Neuronal stem cell (in vitro differentiated cells): ENCODE data around the gene BMAL1.

ENCODE experiments used
- DNase-seq: peaks from one replicate; pipeline ENCODE4 v3.0.0-alpha.2; 2013; ENCODE audit warnings: low spot score
- H2AFZ ChIP-seq: one replicate; pipeline ENCODE4 v1.6.1; 2013; ENCODE audit warnings: mild to moderate bottlenecking, low read length, inconsistent platforms
- H2AK5ac ChIP-seq: 2 replicates; pipeline ENCODE4 v1.6.1; 2013; ENCODE audit warnings: low read depth, mild to moderate bottlenecking, inconsistent platforms, low read length, moderate library complexity, mixed read lengths
- H2BK120ac ChIP-seq: 2 replicates; pipeline ENCODE4 v1.6.1; 2013; ENCODE audit warnings: low read depth, mild to moderate bottlenecking, inconsistent platforms, low read length, moderate library complexity, mixed read lengths
- H2BK12ac ChIP-seq: one replicate; pipeline ENCODE4 v1.6.1; 2013; ENCODE audit warnings: low read length, inconsistent platforms
- H2BK15ac ChIP-seq: 2 replicates; pipeline ENCODE4 v1.6.1; 2013; ENCODE audit warnings: mild to moderate bottlenecking, low read length, inconsistent platforms, mixed read lengths
- H2BK5ac ChIP-seq: one replicate; pipeline ENCODE4 v1.6.1; 2013; ENCODE audit warnings: inconsistent platforms, mild to moderate bottlenecking, low read length, moderate library complexity
- H3K14ac ChIP-seq: one replicate; pipeline ENCODE4 v1.6.1; 2013; ENCODE audit warnings: low read length, inconsistent platforms
- H3K18ac ChIP-seq: 2 replicates; pipeline ENCODE4 v1.6.1; 2013; ENCODE audit warnings: low read length, inconsistent platforms
- H3K23ac ChIP-seq: 2 replicates; pipeline ENCODE4 v1.6.1; 2013; ENCODE audit warnings: low read depth, mild to moderate bottlenecking, mixed read lengths, low read length, inconsistent platforms; ENCODE audit not compliant: poor library complexity
- H3K27ac ChIP-seq: replicated peaks from 3 replicates; pipeline ENCODE4 v1.5.1; 2013; ENCODE audit warnings: low read length, inconsistent platforms
- H3K27me3 ChIP-seq, 3 experiments: 2 replicates each; pipeline ENCODE4 v1.6.1; 2013; ENCODE audit warnings: low read length in 3 of 3, mild to moderate bottlenecking in 2 of 3, inconsistent platforms in 1 of 3, low read depth in 1 of 3, mixed read lengths in 1 of 3, moderate library complexity in 1 of 3; ENCODE audit not compliant: control insufficient read depth in 3 of 3, insufficient read depth in 3 of 3
- H3K36me3 ChIP-seq, 2 donors: replicated peaks in 1 of 2; 2 replicates each; pipeline ENCODE4 v1.6.1; 2013; ENCODE audit warnings: low read length in 2 of 2; ENCODE audit not compliant: control insufficient read depth in 2 of 2, insufficient read depth in 2 of 2
- H3K4ac ChIP-seq: 2 replicates; pipeline ENCODE4 v1.6.1; 2013; ENCODE audit warnings: inconsistent platforms, mild to moderate bottlenecking, low read length, moderate library complexity
- H3K4me1 ChIP-seq, 2 donors: 1 replicate in 1 of 2; 2 replicates in 1 of 2; pipeline ENCODE4 v1.6.1; 2013; ENCODE audit warnings: low read length in 2 of 2, low read depth in 1 of 2; ENCODE audit not compliant: control insufficient read depth in 2 of 2, insufficient read depth in 1 of 2
- H3K4me2 ChIP-seq: one replicate; pipeline ENCODE4 v1.6.1; 2013; ENCODE audit warnings: mild to moderate bottlenecking, low read length, inconsistent platforms; ENCODE audit not compliant: insufficient read depth, poor library complexity, severe bottlenecking
- H3K4me3 ChIP-seq, 2 donors: 2 replicates each; pipeline ENCODE4 v1.5.1; 2013; ENCODE audit warnings: low read length in 2 of 2, mild to moderate bottlenecking in 2 of 2, inconsistent platforms in 1 of 2, moderate library complexity in 1 of 2
- H3K79me1 ChIP-seq: one replicate; pipeline ENCODE4 v1.6.1; 2013; ENCODE audit warnings: low read depth, mild to moderate bottlenecking, inconsistent platforms, low read length, moderate library complexity
- H3K9ac ChIP-seq: one replicate; pipeline ENCODE4 v1.6.1; 2013; ENCODE audit warnings: mild to moderate bottlenecking, low read depth, low read length, inconsistent platforms; ENCODE audit not compliant: poor library complexity
- H3K9me3 ChIP-seq, 2 donors: replicated peaks in 1 of 2; 2 replicates each; pipeline versions ENCODE3 to v1.6.1; 2013; ENCODE audit warnings: low read length in 2 of 2, mild to moderate bottlenecking in 2 of 2, inconsistent platforms in 1 of 2, low read depth in 1 of 2, mixed read lengths in 1 of 2, moderate library complexity in 1 of 2; ENCODE audit not compliant: control insufficient read depth in 2 of 2, insufficient read depth in 1 of 2
- H4K8ac ChIP-seq: one replicate; pipeline ENCODE4 v1.6.1; 2013; ENCODE audit warnings: low read depth, mild to moderate bottlenecking, inconsistent platforms, low read length, moderate library complexity
- H4K91ac ChIP-seq: one replicate; pipeline ENCODE4 v1.6.1; 2013; ENCODE audit warnings: low read length, low read depth, mild to moderate bottlenecking, inconsistent platforms; ENCODE audit not compliant: poor library complexity
- WGBS, 2 donors: extraction: QIAGEN DNeasy Blood & Tissue Kit; methylation state at CpG; one replicate each; pipeline ENCODE4 v1.1.7; 2013; ENCODE audit warnings: missing lambda C conversion rate in 2 of 2, mixed read lengths in 1 of 2; ENCODE audit not compliant: insufficient read length in 2 of 2, insufficient replicate concordance in 1 of 2; ENCODE audit errors: extremely low coverage in 2 of 2; 5-methylcytosine and 5-hydroxymethylcytosine counted together

Gene BMAL1

DNA sequence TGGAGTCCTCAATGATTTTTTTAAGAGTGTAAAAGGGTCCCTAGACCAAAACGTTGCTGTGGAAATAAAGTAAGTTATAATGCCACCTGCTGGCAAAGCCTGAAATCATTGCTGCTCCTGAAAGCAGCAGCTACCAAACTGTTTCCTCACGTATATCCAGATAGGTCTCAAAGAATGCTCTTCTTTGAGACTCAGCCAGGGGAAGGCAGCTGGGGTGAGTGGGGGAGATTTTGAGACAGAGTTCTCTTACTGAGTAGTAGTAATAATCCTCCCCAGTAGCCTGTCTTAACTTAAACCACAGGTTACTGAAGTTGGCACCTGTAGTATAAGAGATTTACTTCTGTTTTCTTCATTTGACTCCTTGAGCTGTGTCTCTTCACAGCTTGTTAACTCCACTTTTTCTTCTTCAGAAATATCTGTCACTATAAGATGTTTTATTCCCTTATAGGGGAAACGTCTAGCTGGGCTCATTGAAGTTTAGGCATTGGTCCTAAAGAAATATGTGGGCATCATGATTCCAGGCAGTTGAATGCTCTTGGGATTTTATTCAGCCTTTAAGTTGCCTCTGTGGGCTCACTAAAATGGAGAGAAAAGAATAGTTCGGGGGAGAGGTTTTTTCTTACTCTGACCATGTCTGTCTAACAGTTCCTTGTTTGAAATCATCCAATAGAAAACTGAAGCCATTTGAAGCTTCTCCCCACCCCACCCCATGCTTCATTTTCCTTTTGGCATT lies 107.5 kb downstream of the BMAL1 start:
- H3K23ac ChIP-seq, result no peak overlapping the region
- no peak overlapping the region for H4K8ac ChIP-seq
- no peak overlapping the region for H3K4me3 ChIP-seq
- DNase-seq, result peak; percentile 23
- no peaks in the 10 kb centered on the region for H3K27me3 ChIP-seq
- H3K9ac ChIP-seq, result no peak overlapping the region
- no peak overlapping the region for H2BK5ac ChIP-seq
- no peak overlapping the region for H4K91ac ChIP-seq
- no peak overlapping the region for H2AK5ac ChIP-seq
- WGBS, 2 donors, result no CpG with 5 or more reads among the region's 4 CpGs
- no peak overlapping the region for H3K4me2 ChIP-seq
- no peak overlapping the region for H3K18ac ChIP-seq
- no peak overlapping the region for H3K4ac ChIP-seq
- H2BK12ac ChIP-seq, result no peak overlapping the region
- H3K9me3 ChIP-seq, result no peaks in the 10 kb centered on the region
- no peaks in the 10 kb centered on the region for H3K79me1 ChIP-seq
- no peak overlapping the region for H3K27ac ChIP-seq
- no peak overlapping the region for H3K14ac ChIP-seq
- peaks cover 4 to 74% of the 10 kb centered on the region in 2 donors for H3K36me3 ChIP-seq
- H3K4me1 ChIP-seq, result no peaks in the 10 kb centered on the region
- H2BK120ac ChIP-seq, result no peak overlapping the region
- H2AFZ ChIP-seq, result no peak overlapping the region
- H2BK15ac ChIP-seq, result no peak overlapping the region

DNA sequence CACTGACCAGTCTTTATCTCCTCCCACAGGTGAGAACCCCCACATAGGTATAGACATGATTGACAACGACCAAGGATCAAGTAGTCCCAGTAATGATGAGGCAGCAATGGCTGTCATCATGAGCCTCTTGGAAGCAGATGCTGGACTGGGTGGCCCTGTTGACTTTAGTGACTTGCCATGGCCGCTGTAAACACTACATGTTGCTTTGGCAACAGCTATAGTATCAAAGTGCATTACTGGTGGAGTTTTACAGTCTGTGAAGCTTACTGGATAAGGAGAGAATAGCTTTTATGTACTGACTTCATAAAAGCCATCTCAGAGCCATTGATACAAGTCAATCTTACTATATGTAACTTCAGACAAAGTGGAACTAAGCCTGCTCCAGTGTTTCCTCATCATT lies 109.0 kb downstream of the BMAL1 start:
- Histone ChIP-seq H4K91ac (no peak overlapping the region), H2BK12ac (no peak overlapping the region), H3K4me1 (no peaks in the 10 kb centered on the region), H3K9me3 (no peaks in the 10 kb centered on the region), H4K8ac (no peak overlapping the region), H3K36me3 (peaks cover 4 to 77% of the 10 kb centered on the region in 2 donors), H2AK5ac (no peak overlapping the region), H3K23ac (no peak overlapping the region), H3K9ac (no peak overlapping the region), H3K27ac (no peak overlapping the region), H2BK15ac (no peak overlapping the region), H3K14ac (no peak overlapping the region), H3K79me1 (no peaks in the 10 kb centered on the region), H3K27me3 (no peaks in the 10 kb centered on the region), H2AFZ (no peak overlapping the region), H2BK120ac (no peak overlapping the region), H2BK5ac (no peak overlapping the region), H3K18ac (no peak overlapping the region), H3K4me3 (no peak overlapping the region), H3K4ac (no peak overlapping the region), H3K4me2 (no peak overlapping the region)
- WGBS, 2 donors, result no CpG with 5 or more reads among the region's 2 CpGs
- no peak for DNase-seq

DNA sequence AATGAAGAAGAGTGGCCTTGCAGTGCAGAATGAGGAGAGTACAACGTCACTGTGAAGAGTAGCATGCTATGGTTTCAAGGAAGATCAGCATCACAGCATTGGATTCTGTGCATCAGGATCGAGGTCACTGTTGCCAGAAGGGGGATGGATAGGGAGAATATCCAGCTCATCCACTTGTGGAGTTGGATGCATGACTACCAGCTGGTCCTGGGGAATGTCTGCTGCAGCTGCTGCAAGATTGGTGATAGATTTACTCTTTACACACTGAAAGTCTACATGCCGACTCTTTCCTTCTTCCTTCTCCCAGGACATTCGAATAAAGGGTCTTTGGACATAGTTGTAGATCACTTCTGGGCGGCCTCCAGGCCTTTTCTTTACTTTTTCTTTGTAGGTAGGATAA lies 111.2 kb downstream of the BMAL1 start:
- Histone ChIP-seq H3K14ac (no peak overlapping the region), H3K4me1 (no peaks in the 10 kb centered on the region), H3K9ac (no peak overlapping the region), H3K23ac (no peak overlapping the region), H2AK5ac (no peak overlapping the region), H2BK5ac (no peak overlapping the region), H3K36me3 (peaks cover 4 to 56% of the 10 kb centered on the region in 2 donors), H4K91ac (no peak overlapping the region), H2BK120ac (no peak overlapping the region), H3K79me1 (no peaks in the 10 kb centered on the region), H3K27ac (no peak overlapping the region), H2BK12ac (no peak overlapping the region), H3K27me3 (no peaks in the 10 kb centered on the region), H3K4me2 (no peak overlapping the region), H3K4ac (no peak overlapping the region), H2AFZ (no peak overlapping the region), H3K4me3 (no peak overlapping the region), H3K18ac (no peak overlapping the region), H3K9me3 (no peaks in the 10 kb centered on the region), H4K8ac (no peak overlapping the region), H2BK15ac (no peak overlapping the region)
- DNase-seq, result no peak
- WGBS, 2 donors, result no CpG with 5 or more reads among the region's 5 CpGs

DNA sequence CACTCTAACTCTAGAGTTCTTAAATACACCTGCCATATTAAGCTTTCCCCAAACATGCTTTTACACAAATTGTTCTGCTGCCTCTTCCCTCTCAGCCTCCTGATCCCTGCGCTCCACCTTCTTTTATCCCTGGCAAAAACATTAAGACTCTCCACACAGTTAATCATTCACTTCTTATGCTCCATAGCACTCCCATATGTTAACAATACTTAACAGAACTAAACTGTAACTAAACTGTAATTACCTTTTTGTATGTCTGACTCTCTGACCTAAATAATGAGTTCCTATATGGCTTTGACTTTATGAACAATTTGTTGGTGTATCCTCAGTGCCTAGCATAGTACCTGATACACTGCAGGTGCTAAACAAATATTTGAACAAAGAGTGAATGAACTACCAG lies 113.6 kb downstream of the BMAL1 start:
- no peak overlapping the region for H4K91ac ChIP-seq
- no peak overlapping the region for H3K4me2 ChIP-seq
- H3K27ac ChIP-seq, result no peak overlapping the region
- no peak overlapping the region for H2AFZ ChIP-seq
- H3K9me3 ChIP-seq, result no peaks in the 10 kb centered on the region
- H3K23ac ChIP-seq, result no peak overlapping the region
- H3K36me3 ChIP-seq, result peaks cover 4 to 41% of the 10 kb centered on the region in 2 donors
- H3K9ac ChIP-seq, result no peak overlapping the region
- H2BK5ac ChIP-seq, result no peak overlapping the region
- H3K4me3 ChIP-seq, result no peak overlapping the region
- no peaks in the 10 kb centered on the region for H3K79me1 ChIP-seq
- no peak overlapping the region for H3K4ac ChIP-seq
- no peak overlapping the region for H2AK5ac ChIP-seq
- H3K4me1 ChIP-seq, result no peaks in the 10 kb centered on the region
- H3K27me3 ChIP-seq, result no peaks in the 10 kb centered on the region
- no peak overlapping the region for H2BK120ac ChIP-seq
- H3K18ac ChIP-seq, result no peak overlapping the region
- no CpG with 5 or more reads among the region's 1 CpG for WGBS, 2 donors
- no peak overlapping the region for H3K14ac ChIP-seq
- DNase-seq, result no peak
- H4K8ac ChIP-seq, result no peak overlapping the region
- H2BK15ac ChIP-seq, result no peak overlapping the region
- H2BK12ac ChIP-seq, result no peak overlapping the region
